HEK293 (cell line): ENCODE data around the gene SWT1.
A peak's percentile ranks its signal among the peaks of the same experiment; 100 is the strongest.

Experiments used
- HIC1 ChIP-seq: fragments of 450-650 bp; formaldehyde crosslinking; IDR thresholded peaks from 2 replicates; pipeline ENCODE4 v1.5.1; 2016; ENCODE audit warnings: missing biosample characterization, missing genetic modification characterization
- KLF17 ChIP-seq: fragments of 450-650 bp; formaldehyde crosslinking; IDR thresholded peaks from 2 replicates; pipeline ENCODE4 v1.5.1; 2016; ENCODE audit warnings: missing biosample characterization, missing genetic modification characterization
- SCRT1 ChIP-seq: fragments of 450-650 bp; formaldehyde crosslinking; IDR thresholded peaks from 2 replicates; pipeline ENCODE4 v1.5.1; 2016; ENCODE audit warnings: missing biosample characterization, missing genetic modification characterization, borderline replicate concordance
- SP2 ChIP-seq: fragments of 450-650 bp; formaldehyde crosslinking; IDR thresholded peaks from 2 replicates; pipeline ENCODE4 v1.5.1; 2016; ENCODE audit warnings: missing biosample characterization, missing genetic modification characterization
- TCF7L2 ChIP-seq: IDR thresholded peaks from 2 replicates; pipeline ENCODE4 v1.6.1; 2011; ENCODE audit warnings: low read depth, mild to moderate bottlenecking, inconsistent platforms, low read length, moderate library complexity, borderline replicate concordance
- ZBTB10 ChIP-seq: fragments of 450-650 bp; formaldehyde crosslinking; IDR thresholded peaks from 2 replicates; pipeline ENCODE4 v1.5.1; 2016; ENCODE audit warnings: missing biosample characterization, missing genetic modification characterization
- ZBTB6 ChIP-seq: fragments of 450-650 bp; formaldehyde crosslinking; IDR thresholded peaks from 2 replicates; pipeline ENCODE4 v1.5.1; 2017; ENCODE audit warnings: missing biosample characterization, missing genetic modification characterization
- ZFP41 ChIP-seq: fragments of 450-650 bp; formaldehyde crosslinking; IDR thresholded peaks from 2 replicates; pipeline ENCODE4 v1.5.1; 2016; ENCODE audit warnings: missing biosample characterization, missing genetic modification characterization, borderline replicate concordance
- ZNF146 ChIP-seq: fragments of 450-650 bp; formaldehyde crosslinking; IDR thresholded peaks from 2 replicates; pipeline ENCODE4 v1.5.1; 2016; ENCODE audit warnings: missing biosample characterization, missing genetic modification characterization
- ZNF155 ChIP-seq: fragments of 450-650 bp; formaldehyde crosslinking; IDR thresholded peaks from 2 replicates; pipeline ENCODE4 v1.5.1; 2016; ENCODE audit warnings: missing biosample characterization, missing genetic modification characterization
- ZNF202 ChIP-seq: fragments of 450-650 bp; formaldehyde crosslinking; IDR thresholded peaks from 2 replicates; pipeline ENCODE4 v1.5.1; 2016; ENCODE audit warnings: missing biosample characterization, missing genetic modification characterization, borderline replicate concordance
- ZNF280D ChIP-seq: fragments of 450-650 bp; formaldehyde crosslinking; IDR thresholded peaks from 2 replicates; pipeline ENCODE4 v1.5.1; 2016; ENCODE audit warnings: missing biosample characterization, missing genetic modification characterization
- ZNF341 ChIP-seq: fragments of 450-650 bp; formaldehyde crosslinking; IDR thresholded peaks from 2 replicates; pipeline ENCODE4; 2016; ENCODE audit warnings: low read depth, missing biosample characterization, missing genetic modification characterization
- ZNF354C ChIP-seq: fragments of 450-650 bp; formaldehyde crosslinking; IDR thresholded peaks from 2 replicates; pipeline ENCODE4 v1.5.1; 2016; ENCODE audit warnings: missing biosample characterization, missing genetic modification characterization, low read depth, borderline replicate concordance
- ZNF518A ChIP-seq: fragments of 450-650 bp; formaldehyde crosslinking; conservative IDR thresholded peaks from 2 replicates; pipeline ENCODE4 v1.5.1; 2016; ENCODE audit warnings: low read depth, missing biosample characterization, missing genetic modification characterization
- ZNF785 ChIP-seq: fragments of 450-650 bp; formaldehyde crosslinking; IDR thresholded peaks from 2 replicates; pipeline ENCODE4 v1.5.1; 2016; ENCODE audit warnings: missing biosample characterization, missing genetic modification characterization
- ZNF792 ChIP-seq: fragments of 450-650 bp; formaldehyde crosslinking; IDR thresholded peaks from 2 replicates; pipeline ENCODE4 v1.5.1; 2016; ENCODE audit warnings: missing biosample characterization, missing genetic modification characterization
- ZSCAN5A ChIP-seq: fragments of 450-650 bp; formaldehyde crosslinking; IDR thresholded peaks from 2 replicates; pipeline ENCODE4 v1.5.1; 2016; ENCODE audit warnings: missing biosample characterization, missing genetic modification characterization

SWT1 gene

GRCh38 chr1:185317034-185317885, 160.3 kb downstream of the SWT1 start, which contains the start of gene IVNS1ABP (continued):
- TF ChIP-seq ZNF518A (tag by site-specific recombination), result peak; percentile 89
- TF ChIP-seq ZNF202 (tag by site-specific recombination), result no peak
- peak; percentile 86 for TF ChIP-seq SP2 (tag by site-specific recombination)
- no peak for TF ChIP-seq ZNF280D (tag by site-specific recombination)
- TF ChIP-seq ZBTB6 (tag by site-specific recombination), result no peak
- TF ChIP-seq ZNF785 (tag by site-specific recombination), result peak; percentile 97
- TF ChIP-seq HIC1 (tag by site-specific recombination), result peak; percentile 51; the same call in 1 of the 2 replicates
- no peak for TF ChIP-seq TCF7L2
- peak; percentile 15 for TF ChIP-seq KLF17 (tag by site-specific recombination)
- no peak for TF ChIP-seq ZFP41 (tag by site-specific recombination)
- TF ChIP-seq SCRT1 (tag by site-specific recombination), result no peak
- TF ChIP-seq ZNF792, result no peak
- peak; percentile 42; the same call in 1 of the 2 replicates for TF ChIP-seq ZSCAN5A
- TF ChIP-seq ZNF146, result peak; percentile 39; the same call in 1 of the 2 replicates
- peak; percentile 67 for TF ChIP-seq ZBTB10 (tag by site-specific recombination)
- no peak for TF ChIP-seq ZNF155 (tag by site-specific recombination)
- TF ChIP-seq ZNF354C (tag by site-specific recombination), result no peak
- TF ChIP-seq ZNF341 (tag by site-specific recombination), result peak; percentile 83
